Measurements from ENCODE around the gene PLCL2.

GRCh38 chr3:17039594-17039993 lies 154.8 kb downstream of the PLCL2 start:
- TF ChIP-seq CTCF (IDR thresholded peaks at IDR 0.05) (no peak), EZH2 (IDR thresholded peaks at IDR 0.05) (no peak), EZH2phosphoT487 (IDR thresholded peaks at IDR 0.05) (no peak)
